SKM-1 (cell line): ENCODE results near the gene MOB2.

ENCODE experiments used
- DNase-seq: peaks from one replicate; lab custom pipeline; 2025; ENCODE audit not compliant: unreplicated experiment; lab: John Stamatoyannopoulos, UW

The MOB2 gene

GRCh38 chr11:1473786-1474185 is 12.8 kb downstream of the MOB2 start:
- DNase-seq: no peak

GRCh38 chr11:1473011-1473628 is 13.5 kb downstream of the MOB2 start:
- no peak for DNase-seq

- no peak for DNase-seq
These were observed 14.2 kb downstream of the MOB2 start for GRCh38 chr11:1472180-1473005.

GRCh38 chr11:1471736-1472135 is 14.8 kb downstream of the MOB2 start:
- no peak for DNase-seq

- no peak for DNase-seq
These were observed 15.6 kb downstream of the MOB2 start for GRCh38 chr11:1470681-1471611.

- no peak for DNase-seq
These were observed 16.5 kb downstream of the MOB2 start for GRCh38 chr11:1469911-1470680.

- no peak for DNase-seq
These were observed 17.2 kb downstream of the MOB2 start for GRCh38 chr11:1469287-1469910.

- DNase-seq: no peak
These were observed 18.0 kb downstream of the MOB2 start for GRCh38 chr11:1468473-1469066.

GRCh38 chr11:1468002-1468401 is 18.6 kb downstream of the MOB2 start:
- DNase-seq: no peak

GRCh38 chr11:1467270-1467669 is 19.3 kb downstream of the MOB2 start:
- no peak for DNase-seq

- DNase-seq: no peak
These were observed 19.8 kb downstream of the MOB2 start for GRCh38 chr11:1466784-1467183.

- DNase-seq: no peak
These were observed 23.5 kb downstream of the MOB2 start for GRCh38 chr11:1463056-1463455.

- no peak for DNase-seq
These were observed 23.9 kb downstream of the MOB2 start for GRCh38 chr11:1462698-1462975.

- no peak for DNase-seq
These were observed 24.5 kb downstream of the MOB2 start for GRCh38 chr11:1461826-1462697.

GRCh38 chr11:1460986-1461825 is 25.4 kb downstream of the MOB2 start:
- no peak for DNase-seq

GRCh38 chr11:1460396-1460985 is 26.1 kb downstream of the MOB2 start:
- DNase-seq: no peak

- DNase-seq: no peak
These were observed 26.7 kb downstream of the MOB2 start for GRCh38 chr11:1459764-1460395.

- no peak for DNase-seq
These were observed 27.4 kb downstream of the MOB2 start for GRCh38 chr11:1459219-1459575.
